ENCODE data around the gene SLC22A8. TPM values are rescaled to one million over a fixed set of nuclear protein-coding genes. Genes with fewer than 3 reads are reported as not detected.

Gene SLC22A8
- total and polyA plus RNA-seq, 2 of the 4 experiments (the other 2 are of a cell fraction) = not detected

DNA sequence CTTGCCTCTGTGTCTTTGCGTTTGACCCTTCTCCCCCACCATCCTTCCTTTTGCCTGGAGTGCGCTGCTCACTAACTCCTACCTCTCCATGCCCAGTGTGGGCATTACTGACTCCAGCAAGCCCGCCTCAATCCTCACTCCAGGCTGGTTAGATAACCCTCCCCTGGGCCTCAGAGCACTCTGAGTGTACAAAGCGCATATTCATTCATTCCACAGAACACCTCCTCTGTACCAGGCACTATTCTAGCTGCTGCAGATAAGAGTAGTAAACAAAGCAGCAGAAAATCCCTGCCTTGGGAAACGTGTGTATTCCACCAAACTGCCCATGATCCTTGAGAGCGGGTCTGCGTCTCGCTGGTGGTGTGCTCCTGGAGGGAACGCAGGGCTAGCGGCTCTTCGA lies 3.2 kb downstream of the SLC22A8 start:
- ChIA-PET CTCF (interaction anchor here (0.9 kb wide), 1 partner anchor 106 kb away, joined by 3 read pairs; no protein-coding TSS in a partner anchor), POLR2A (ENCODE audit: unreplicated experiment) (no interaction called here)
- no peak overlapping the region for H3K4me3 ChIP-seq (ENCODE audit: insufficient read depth, low read depth, low read length)
- no peak overlapping the region for H4K5ac ChIP-seq (ENCODE audit: low read depth, low read length)
- no peak overlapping the region for H2AK9ac ChIP-seq (replicated peaks; ENCODE audit: low read depth, low read length, poor library complexity)
- H3K9me3 ChIP-seq (ENCODE audit: control insufficient read depth, insufficient read depth, low read length) = no peaks in the 10 kb centered on the region
- WGBS, 2 experiments (ENCODE audit: extremely low coverage in 2 of 2, insufficient read length in 1 of 2) = 63% methylated on average over 6 of the region's 11 CpGs; no CpG with 5 or more reads in 1 of the 2 experiments
- H3K9ac ChIP-seq (ENCODE audit: low read depth, low read length) = no peak overlapping the region
- no peak overlapping the region for H3K4ac ChIP-seq (ENCODE audit: low read depth, low read length)
- TF ChIP-seq NFE2L2 (IDR thresholded peaks at IDR 0.05; ENCODE audit: low read depth, low read length) (no peak), MXI1 (IDR thresholded peaks at IDR 0.05; ENCODE audit: borderline replicate concordance, low read depth, low read length) (no peak), BHLHE40 (IDR thresholded peaks at IDR 0.05; ENCODE audit: low read depth, low read length) (no peak), RAD21 (IDR thresholded peaks at IDR 0.05; ENCODE audit: low read length) (no peak), POLR2A (IDR thresholded peaks at IDR 0.05; ENCODE audit: low read depth, low read length) (no peak), RFX5 (IDR thresholded peaks at IDR 0.05; ENCODE audit: low read depth, low read length) (no peak), MAFK (IDR thresholded peaks at IDR 0.05; ENCODE audit: low read depth, low read length) (no peak), CEBPB (IDR thresholded peaks at IDR 0.05; ENCODE audit: low read depth, low read length) (no peak), SMC3 (IDR thresholded peaks at IDR 0.05; ENCODE audit: low read depth, low read length) (no peak), FOS (IDR thresholded peaks at IDR 0.05; ENCODE audit: low read depth, low read length) (no peak), MAZ (IDR thresholded peaks at IDR 0.05; ENCODE audit: borderline replicate concordance, low read depth, low read length) (no peak), RCOR1 (IDR thresholded peaks at IDR 0.05; ENCODE audit: insufficient replicate concordance, low read length) (no peak), CHD1 (IDR thresholded peaks at IDR 0.05; ENCODE audit: low read depth, low read length) (no peak)
- TF ChIP-seq, protein P1, sequence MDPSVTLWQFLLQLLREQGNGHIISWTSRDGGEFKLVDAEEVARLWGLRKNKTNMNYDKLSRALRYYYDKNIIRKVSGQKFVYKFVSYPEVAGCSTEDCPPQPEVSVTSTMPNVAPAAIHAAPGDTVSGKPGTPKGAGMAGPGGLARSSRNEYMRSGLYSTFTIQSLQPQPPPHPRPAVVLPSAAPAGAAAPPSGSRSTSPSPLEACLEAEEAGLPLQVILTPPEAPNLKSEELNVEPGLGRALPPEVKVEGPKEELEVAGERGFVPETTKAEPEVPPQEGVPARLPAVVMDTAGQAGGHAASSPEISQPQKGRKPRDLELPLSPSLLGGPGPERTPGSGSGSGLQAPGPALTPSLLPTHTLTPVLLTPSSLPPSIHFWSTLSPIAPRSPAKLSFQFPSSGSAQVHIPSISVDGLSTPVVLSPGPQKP (IDR thresholded peaks at IDR 0.05; ENCODE audit: borderline replicate concordance, low read depth, low read length) = no peak
- TF ChIP-seq, protein P2, sequence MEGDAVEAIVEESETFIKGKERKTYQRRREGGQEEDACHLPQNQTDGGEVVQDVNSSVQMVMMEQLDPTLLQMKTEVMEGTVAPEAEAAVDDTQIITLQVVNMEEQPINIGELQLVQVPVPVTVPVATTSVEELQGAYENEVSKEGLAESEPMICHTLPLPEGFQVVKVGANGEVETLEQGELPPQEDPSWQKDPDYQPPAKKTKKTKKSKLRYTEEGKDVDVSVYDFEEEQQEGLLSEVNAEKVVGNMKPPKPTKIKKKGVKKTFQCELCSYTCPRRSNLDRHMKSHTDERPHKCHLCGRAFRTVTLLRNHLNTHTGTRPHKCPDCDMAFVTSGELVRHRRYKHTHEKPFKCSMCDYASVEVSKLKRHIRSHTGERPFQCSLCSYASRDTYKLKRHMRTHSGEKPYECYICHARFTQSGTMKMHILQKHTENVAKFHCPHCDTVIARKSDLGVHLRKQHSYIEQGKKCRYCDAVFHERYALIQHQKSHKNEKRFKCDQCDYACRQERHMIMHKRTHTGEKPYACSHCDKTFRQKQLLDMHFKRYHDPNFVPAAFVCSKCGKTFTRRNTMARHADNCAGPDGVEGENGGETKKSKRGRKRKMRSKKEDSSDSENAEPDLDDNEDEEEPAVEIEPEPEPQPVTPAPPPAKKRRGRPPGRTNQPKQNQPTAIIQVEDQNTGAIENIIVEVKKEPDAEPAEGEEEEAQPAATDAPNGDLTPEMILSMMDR (conservative IDR thresholded peaks at IDR 0.05; ENCODE audit: low read depth, low read length) = no peak
- TF ChIP-seq, protein P3, sequence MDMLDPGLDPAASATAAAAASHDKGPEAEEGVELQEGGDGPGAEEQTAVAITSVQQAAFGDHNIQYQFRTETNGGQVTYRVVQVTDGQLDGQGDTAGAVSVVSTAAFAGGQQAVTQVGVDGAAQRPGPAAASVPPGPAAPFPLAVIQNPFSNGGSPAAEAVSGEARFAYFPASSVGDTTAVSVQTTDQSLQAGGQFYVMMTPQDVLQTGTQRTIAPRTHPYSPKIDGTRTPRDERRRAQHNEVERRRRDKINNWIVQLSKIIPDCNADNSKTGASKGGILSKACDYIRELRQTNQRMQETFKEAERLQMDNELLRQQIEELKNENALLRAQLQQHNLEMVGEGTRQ (IDR thresholded peaks at IDR 0.05; ENCODE audit: low read depth, low read length) = no peak
- no peak overlapping the region for H2BK120ac ChIP-seq (ENCODE audit: low read depth, low read length)
- H2BK20ac ChIP-seq (ENCODE audit: low read depth, low read length) = no peak overlapping the region
- H2BK5ac ChIP-seq (ENCODE audit: low read depth, low read length, poor library complexity, severe bottlenecking) = no peak overlapping the region
- H4K20me1 ChIP-seq (ENCODE audit: insufficient read depth, low read length) = no peaks in the 10 kb centered on the region
- BruUV-seq (replicated peaks) = no TSS peak
- H3K23ac ChIP-seq (ENCODE audit: low read depth, low read length) = no peak overlapping the region
- H4K8ac ChIP-seq (ENCODE audit: low read depth in 2 of 2, low read length in 2 of 2) = no peak overlapping the region
- H3K9me1 ChIP-seq (ENCODE audit: insufficient read depth, low read length) = no peaks in the 10 kb centered on the region
- no peak overlapping the region for H3K56ac ChIP-seq (ENCODE audit: extremely low read depth, insufficient read depth, low read length)
- H3K79me1 ChIP-seq (ENCODE audit: low read depth in 1 of 2, low read length in 2 of 2) = no peaks in the 10 kb centered on the region
- no peaks in the 10 kb centered on the region for H3K36me3 ChIP-seq (ENCODE audit: control insufficient read depth, insufficient read depth, low read length)
- intact Hi-C loops (cut with micrococcal nuclease) = no loop called here
- H3K27ac ChIP-seq (ENCODE audit: insufficient read depth, low read length) = no peak overlapping the region
- H3K4me2 ChIP-seq (ENCODE audit: low read depth, low read length) = no peak overlapping the region
- H3K27me3 ChIP-seq (ENCODE audit: control insufficient read depth, insufficient read depth, low read length) = peaks cover 42% of the 10 kb centered on the region
- no peak overlapping the region for H2BK15ac ChIP-seq (ENCODE audit: low read depth, low read length)
- H3K14ac ChIP-seq (replicated peaks; ENCODE audit: low read depth, low read length) = no peak overlapping the region
- H4K91ac ChIP-seq (ENCODE audit: insufficient read depth, low read depth, low read length) = no peak overlapping the region
- in situ Hi-C loops (cut with MboI; ENCODE audit: low sequenced_read_pairs) = no loop called here
- H2AK5ac ChIP-seq (ENCODE audit: low read depth, low read length) = no peak overlapping the region
- no peak overlapping the region for H2AFZ ChIP-seq (replicated peaks; ENCODE audit: low read length, poor library complexity)
- dilution Hi-C loops (cut with HindIII; ENCODE audit: low sequenced_read_pairs, unreplicated experiment) = no loop called here
- ATAC-seq (ENCODE audit: low read depth) (no peak), DNase-seq (no peak)
- H3K18ac ChIP-seq (ENCODE audit: low read depth, low read length) = no peak overlapping the region
- H3K4me1 ChIP-seq (ENCODE audit: control insufficient read depth, insufficient read depth, low read length) = no peaks in the 10 kb centered on the region

Measured in IMR-90 (cell line).